Measurements from ENCODE around the gene RARS2.
A peak's percentile ranks its signal among the peaks of the same experiment; 100 is the strongest.

RARS2 gene

GRCh38 chr6:87589693-87590416 lies at the start of gene RARS2, which contains the start of gene ORC3:
Gene RARS2, minus strand, starts transcription at chr6:87589987. Its CDS starts 30 bp downstream, at chr6:87589957.
Gene ORC3, plus strand, starts transcription at chr6:87590135. Its CDS starts 34 bp downstream, at chr6:87590169.
- peak within 1 kb of the TSS; percentile 67 for H3K27ac ChIP-seq
- CTCF ChIA-PET: interaction anchor here (0.6 kb wide), 1 partner anchor 729 kb away, joined by 3 read pairs; no protein-coding TSS in a partner anchor
- TF ChIP-seq, protein P1, sequence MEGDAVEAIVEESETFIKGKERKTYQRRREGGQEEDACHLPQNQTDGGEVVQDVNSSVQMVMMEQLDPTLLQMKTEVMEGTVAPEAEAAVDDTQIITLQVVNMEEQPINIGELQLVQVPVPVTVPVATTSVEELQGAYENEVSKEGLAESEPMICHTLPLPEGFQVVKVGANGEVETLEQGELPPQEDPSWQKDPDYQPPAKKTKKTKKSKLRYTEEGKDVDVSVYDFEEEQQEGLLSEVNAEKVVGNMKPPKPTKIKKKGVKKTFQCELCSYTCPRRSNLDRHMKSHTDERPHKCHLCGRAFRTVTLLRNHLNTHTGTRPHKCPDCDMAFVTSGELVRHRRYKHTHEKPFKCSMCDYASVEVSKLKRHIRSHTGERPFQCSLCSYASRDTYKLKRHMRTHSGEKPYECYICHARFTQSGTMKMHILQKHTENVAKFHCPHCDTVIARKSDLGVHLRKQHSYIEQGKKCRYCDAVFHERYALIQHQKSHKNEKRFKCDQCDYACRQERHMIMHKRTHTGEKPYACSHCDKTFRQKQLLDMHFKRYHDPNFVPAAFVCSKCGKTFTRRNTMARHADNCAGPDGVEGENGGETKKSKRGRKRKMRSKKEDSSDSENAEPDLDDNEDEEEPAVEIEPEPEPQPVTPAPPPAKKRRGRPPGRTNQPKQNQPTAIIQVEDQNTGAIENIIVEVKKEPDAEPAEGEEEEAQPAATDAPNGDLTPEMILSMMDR (conservative IDR thresholded peaks at IDR 0.05; ENCODE audit: low read depth): no peak
- POLR2A ChIA-PET (ENCODE audit: low non-redundant PET): no interaction called here
- DNase-seq (ENCODE audit: low spot score): peak; percentile 98

- TF ChIP-seq, protein P1 (conservative IDR thresholded peaks at IDR 0.05; ENCODE audit: low read depth): no peak
- no peak for DNase-seq (ENCODE audit: low spot score)
- ChIA-PET POLR2A (ENCODE audit: low non-redundant PET) (no interaction called here), CTCF (interaction anchor here (0.6 kb wide), 1 partner anchor 15 kb away, joined by 3 read pairs; no protein-coding TSS in a partner anchor)
- H3K27ac ChIP-seq: no peak overlapping the region
Observed at GRCh38 chr6:87639373-87639772, 49.6 kb upstream of the RARS2 start.

DNA sequence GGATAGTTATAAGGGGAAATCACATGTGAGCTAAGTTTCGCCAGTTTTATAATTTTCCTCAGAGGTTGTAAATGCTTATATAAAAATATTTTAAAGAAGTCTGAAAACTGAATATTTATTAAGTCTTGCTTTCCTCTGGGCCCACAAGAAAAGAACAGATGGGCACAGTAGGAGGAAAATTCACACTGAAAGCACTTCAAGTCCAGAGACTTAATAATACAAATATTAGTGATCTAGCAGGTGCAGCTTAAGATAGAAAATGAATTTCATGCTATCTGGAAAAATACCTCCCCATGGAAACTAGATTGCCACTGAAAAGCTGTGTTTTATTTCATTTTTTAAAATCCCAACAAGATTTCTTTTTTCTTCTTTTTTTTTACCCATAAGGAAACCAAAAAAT lies 47.3 kb upstream of the RARS2 start:
- TF ChIP-seq, protein P1 (conservative IDR thresholded peaks at IDR 0.05; ENCODE audit: low read depth): no peak
- POLR2A ChIA-PET (ENCODE audit: low non-redundant PET): no interaction called here
- H3K27ac ChIP-seq: no peak overlapping the region
- DNase-seq (ENCODE audit: low spot score): no peak
- CTCF ChIA-PET: interaction anchor here (0.5 kb wide), 1 partner anchor 65 kb away, joined by 4 read pairs; the partner anchor contains the start of gene AKIRIN2

DNA sequence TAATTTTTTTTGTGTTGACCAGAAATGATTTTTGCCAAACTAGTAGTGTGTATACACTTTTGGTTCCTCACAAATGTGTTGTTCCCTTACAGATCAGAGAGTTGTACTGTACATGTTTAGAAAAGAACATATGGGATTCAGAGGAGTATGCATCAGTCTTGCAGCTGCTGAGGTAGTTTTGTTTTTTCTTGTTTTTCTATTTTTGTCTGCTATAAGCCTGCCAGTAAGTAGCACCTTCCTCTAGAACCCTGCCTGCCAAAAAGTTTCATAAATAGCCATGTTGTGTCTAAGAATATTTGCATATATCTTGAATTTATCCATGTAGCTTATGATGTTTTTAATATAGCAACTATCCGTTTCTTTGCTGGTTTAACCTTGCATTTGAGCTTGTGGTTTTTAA lies 46.5 kb upstream of the RARS2 start:
- POLR2A ChIA-PET (ENCODE audit: low non-redundant PET): no interaction called here
- no peak overlapping the region for H3K27ac ChIP-seq
- CTCF ChIA-PET: no interaction called here
- no peak for DNase-seq (ENCODE audit: low spot score)
- TF ChIP-seq, protein P1 (conservative IDR thresholded peaks at IDR 0.05; ENCODE audit: low read depth): no peak

GRCh38 chr6:87633851-87634250 lies 44.1 kb upstream of the RARS2 start:
- TF ChIP-seq, protein P1 (conservative IDR thresholded peaks at IDR 0.05; ENCODE audit: low read depth): no peak
- POLR2A ChIA-PET (ENCODE audit: low non-redundant PET): no interaction called here
- CTCF ChIA-PET: no interaction called here
- no peak overlapping the region for H3K27ac ChIP-seq
- no peak for DNase-seq (ENCODE audit: low spot score)

DNA sequence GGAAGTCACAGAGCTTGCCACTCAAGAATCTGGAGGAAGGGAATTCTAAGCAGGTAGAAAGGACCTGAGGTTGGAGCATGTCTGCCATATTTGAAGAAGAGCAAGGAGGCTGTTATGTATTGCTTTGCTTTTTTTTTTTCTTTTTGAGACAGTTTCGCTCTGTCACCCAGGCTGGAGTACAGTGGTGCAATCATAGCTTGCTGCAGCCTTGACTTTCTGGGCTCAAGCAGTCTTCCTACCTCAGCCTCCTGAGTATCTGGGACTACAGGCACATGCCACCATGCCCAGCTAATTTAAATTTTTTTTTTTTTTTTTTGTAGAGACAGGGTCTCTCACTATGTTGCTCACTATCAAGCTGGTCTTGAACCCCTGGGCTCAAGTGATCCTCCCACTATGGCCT lies 41.0 kb upstream of the RARS2 start:
- TF ChIP-seq, protein P1 (conservative IDR thresholded peaks at IDR 0.05; ENCODE audit: low read depth): no peak
- POLR2A ChIA-PET (ENCODE audit: low non-redundant PET): interaction anchor here (0.6 kb wide), 1 partner anchor 1793 kb away, joined by 3 read pairs; no protein-coding TSS in a partner anchor
- H3K27ac ChIP-seq: no peak overlapping the region
- no peak for DNase-seq (ENCODE audit: low spot score)
- CTCF ChIA-PET: no interaction called here

Measured in RWPE1 (cell line).